ENCODE measurements around the gene CFTR.

Gene CFTR

GRCh38 chr7:117565226-117565625, 85.4 kb downstream of the CFTR start:
- no peak for DNase-seq (ENCODE audit: low spot score)
- in situ Hi-C loops (cut with MboI; ENCODE audit: low pct_unique_long_range_greater_than_20kb, low sequenced_read_pairs, unreplicated experiment) = no loop called here

GRCh38 chr7:117567781-117568180, 88.0 kb downstream of the CFTR start:
- no peak for TF ChIP-seq CTCF (IDR thresholded peaks at IDR 0.05; ENCODE audit: extremely low read depth, insufficient read depth, missing control alignments)
- in situ Hi-C loops (cut with MboI; ENCODE audit: low pct_unique_long_range_greater_than_20kb, low sequenced_read_pairs, unreplicated experiment) = no loop called here
- DNase-seq (ENCODE audit: low spot score) = no peak

More at GRCh38 chr7:117565226-117565625, 85.4 kb downstream of the CFTR start:
- TF ChIP-seq CTCF (IDR thresholded peaks at IDR 0.05; ENCODE audit: extremely low read depth, insufficient read depth, missing control alignments) = no peak

- no peak for TF ChIP-seq CTCF (IDR thresholded peaks at IDR 0.05; ENCODE audit: extremely low read depth, insufficient read depth, missing control alignments)
- no peak for DNase-seq (ENCODE audit: low spot score)
- in situ Hi-C loops (cut with MboI; ENCODE audit: low pct_unique_long_range_greater_than_20kb, low sequenced_read_pairs, unreplicated experiment) = no loop called here
Measured at GRCh38 chr7:117572856-117573620, 93.2 kb downstream of the CFTR start.

GRCh38 chr7:117581424-117581823, 101.6 kb downstream of the CFTR start:
- TF ChIP-seq CTCF (IDR thresholded peaks at IDR 0.05; ENCODE audit: extremely low read depth, insufficient read depth, missing control alignments) = no peak
- no peak for DNase-seq (ENCODE audit: low spot score)
- in situ Hi-C loops (cut with MboI; ENCODE audit: low pct_unique_long_range_greater_than_20kb, low sequenced_read_pairs, unreplicated experiment) = no loop called here

- in situ Hi-C loops (cut with MboI; ENCODE audit: low pct_unique_long_range_greater_than_20kb, low sequenced_read_pairs, unreplicated experiment) = no loop called here
- no peak for TF ChIP-seq CTCF (IDR thresholded peaks at IDR 0.05; ENCODE audit: extremely low read depth, insufficient read depth, missing control alignments)
- no peak for DNase-seq (ENCODE audit: low spot score)
Measured at GRCh38 chr7:117582219-117582704, 102.4 kb downstream of the CFTR start.

- TF ChIP-seq CTCF (IDR thresholded peaks at IDR 0.05; ENCODE audit: extremely low read depth, insufficient read depth, missing control alignments) = no peak
- DNase-seq (ENCODE audit: low spot score) = no peak
- in situ Hi-C loops (cut with MboI; ENCODE audit: low pct_unique_long_range_greater_than_20kb, low sequenced_read_pairs, unreplicated experiment) = no loop called here
Measured at GRCh38 chr7:117587931-117588330, 108.1 kb downstream of the CFTR start.
